Breast epithelium (tissue), 4 donors: ENCODE results near the gene RSPO3. TPM values are rescaled to one million over a fixed set of nuclear protein-coding genes. Genes with fewer than 3 reads are reported as not detected.

Experiments used
- DNase-seq, 2 donors: peaks; one replicate each; pipeline ENCODE4 v3.0.0-alpha.2; 2019; ENCODE audit warnings: low spot score in 2 of 2
- H3K27ac ChIP-seq, 2 donors: fragments of 200-600 bp; sonication (generic) in 1 of 2; one replicate each; pipeline ENCODE4 v1.5.1; 2016 to 2019; ENCODE audit warnings: mild to moderate bottlenecking in 1 of 2
- H3K27me3 ChIP-seq, 2 donors: fragments of 200-600 bp; sonication (generic) in 1 of 2; one replicate each; pipeline versions ENCODE4 v1.5.1 to v1.6.0; 2017 to 2019; ENCODE audit warnings: control low read depth in 1 of 2, mild to moderate bottlenecking in 1 of 2
- H3K36me3 ChIP-seq: fragments of 200-600 bp; one replicate; pipeline ENCODE4 v1.5.1; 2019
- H3K4me1 ChIP-seq, 2 donors: fragments of 200-600 bp; sonication (generic); one replicate each; pipeline ENCODE4 v1.5.1; 2016 to 2019; ENCODE audit warnings: control low read depth in 1 of 2
- H3K4me3 ChIP-seq, 3 donors: fragments of 200-600 bp; sonication (generic); 1 replicate in 2 of 3; 2 replicates in 1 of 3; pipeline ENCODE4 v1.5.1; 2016 to 2019; ENCODE audit warnings: mild to moderate bottlenecking in 3 of 3, moderate library complexity in 2 of 3
- H3K9me3 ChIP-seq, 2 donors: fragments of 200-600 bp; sonication (generic) in 1 of 2; one replicate each; pipeline ENCODE4 v1.5.1; 2016 to 2019; ENCODE audit warnings: control low read depth in 1 of 2
- POLR2A ChIP-seq: fragments of 450-650 bp; IDR thresholded peaks from one replicate; pipeline ENCODE4 v1.6.1; 2016; ENCODE audit warnings: antibody characterized with exemption, mild to moderate bottlenecking, moderate library complexity
- POLR2AphosphoS5 ChIP-seq, 3 donors: sonication (generic); formaldehyde crosslinking; IDR thresholded peaks; one replicate each; pipeline ENCODE4 v1.6.1; 2017; ENCODE audit warnings: antibody characterized with exemption in 3 of 3
- intact Hi-C: fragments of 100-400 bp; cut with DNase I; formaldehyde crosslinking; loops from one replicate; pipeline ENCODE4 v1.15.1; 2023; ENCODE audit warnings: low total_unique reads
- total RNA-seq, 3 donors: library from RNA; depleted of rRNA; stranded (reverse); fragments of >200 nt; gene quantifications; one replicate each; pipeline ENCODE4 v1.1.0, GENCODE V29; 2016
- TF ChIP-seq, protein P1 (sequence below), 3 donors: fragments of 450-650 bp; IDR thresholded peaks; one replicate each; pipeline ENCODE4 v1.5.1; 2016 to 2017; ENCODE audit warnings: antibody characterized with exemption in 3 of 3, mild to moderate bottlenecking in 3 of 3, moderate library complexity in 3 of 3

The RSPO3 gene
- total RNA-seq, 3 donors from 2014 or later, result 5.9 to 23.3 (median 16.2) TPM

DNA sequence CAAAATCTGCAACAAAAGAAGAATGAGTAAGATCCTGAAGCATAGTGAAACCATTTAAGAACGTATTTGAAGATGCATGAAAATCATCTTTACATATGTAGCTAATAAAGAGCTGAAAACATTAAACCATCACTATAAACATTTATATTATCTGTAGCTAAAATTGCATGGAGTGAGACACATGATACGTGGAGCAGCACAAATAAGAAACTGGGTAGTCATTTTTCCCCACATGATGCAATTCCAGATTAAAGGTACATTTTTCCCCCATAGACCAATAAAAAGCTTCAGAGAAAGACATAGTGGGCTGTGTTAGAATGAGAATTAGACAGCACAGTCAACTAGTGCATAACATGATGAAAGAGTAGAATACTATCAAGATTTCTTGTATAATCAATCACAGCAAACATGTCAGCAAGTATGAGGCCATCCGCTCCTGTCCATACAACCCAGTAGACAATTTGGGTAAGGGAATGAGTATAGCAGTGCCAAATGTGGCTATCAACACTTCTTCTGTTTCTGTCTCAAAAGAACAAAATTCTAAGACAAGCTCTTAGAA lies 67.0 kb downstream of the RSPO3 start:
- no peaks in the 10 kb centered on the region for H3K36me3 ChIP-seq
- intact Hi-C loops, result loop anchor here (10.0 kb wide), 1 partner anchor 791 kb away; no protein-coding TSS in a partner anchor
- no peak overlapping the region for H3K27ac ChIP-seq
- H3K4me3 ChIP-seq, result no peak overlapping the region
- no peaks in the 10 kb centered on the region for H3K9me3 ChIP-seq
- H3K27me3 ChIP-seq, result no peaks in the 10 kb centered on the region
- no peaks in the 10 kb centered on the region for H3K4me1 ChIP-seq
- DNase-seq, result no peak
- TF ChIP-seq POLR2A (no peak), POLR2AphosphoS5 (IDR thresholded peaks at IDR 0.05) (no peak)
- TF ChIP-seq, protein P1, sequence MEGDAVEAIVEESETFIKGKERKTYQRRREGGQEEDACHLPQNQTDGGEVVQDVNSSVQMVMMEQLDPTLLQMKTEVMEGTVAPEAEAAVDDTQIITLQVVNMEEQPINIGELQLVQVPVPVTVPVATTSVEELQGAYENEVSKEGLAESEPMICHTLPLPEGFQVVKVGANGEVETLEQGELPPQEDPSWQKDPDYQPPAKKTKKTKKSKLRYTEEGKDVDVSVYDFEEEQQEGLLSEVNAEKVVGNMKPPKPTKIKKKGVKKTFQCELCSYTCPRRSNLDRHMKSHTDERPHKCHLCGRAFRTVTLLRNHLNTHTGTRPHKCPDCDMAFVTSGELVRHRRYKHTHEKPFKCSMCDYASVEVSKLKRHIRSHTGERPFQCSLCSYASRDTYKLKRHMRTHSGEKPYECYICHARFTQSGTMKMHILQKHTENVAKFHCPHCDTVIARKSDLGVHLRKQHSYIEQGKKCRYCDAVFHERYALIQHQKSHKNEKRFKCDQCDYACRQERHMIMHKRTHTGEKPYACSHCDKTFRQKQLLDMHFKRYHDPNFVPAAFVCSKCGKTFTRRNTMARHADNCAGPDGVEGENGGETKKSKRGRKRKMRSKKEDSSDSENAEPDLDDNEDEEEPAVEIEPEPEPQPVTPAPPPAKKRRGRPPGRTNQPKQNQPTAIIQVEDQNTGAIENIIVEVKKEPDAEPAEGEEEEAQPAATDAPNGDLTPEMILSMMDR (IDR thresholded peaks at IDR 0.05), result no peak

DNA sequence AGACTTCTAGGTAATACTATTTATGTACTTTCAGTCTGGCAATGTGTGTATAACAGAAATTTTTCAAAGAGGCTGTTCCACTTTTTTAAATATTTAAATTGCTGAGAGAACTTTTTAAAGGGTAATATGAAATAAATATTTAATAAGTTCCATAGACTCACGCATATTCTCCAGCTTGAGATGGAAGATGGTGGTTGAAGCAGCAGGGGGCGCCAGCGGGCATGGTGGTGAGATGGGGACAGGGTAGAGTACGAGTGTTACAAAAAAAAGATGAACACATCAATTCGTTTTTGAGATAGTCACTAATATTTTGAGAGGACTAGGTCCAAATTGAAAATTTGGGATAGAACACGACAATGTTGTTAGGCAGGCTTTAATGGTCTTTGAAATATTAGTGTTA lies 68.4 kb downstream of the RSPO3 start:
- Histone ChIP-seq H3K27ac (no peak overlapping the region), H3K36me3 (no peaks in the 10 kb centered on the region), H3K4me1 (no peaks in the 10 kb centered on the region), H3K4me3 (no peak overlapping the region), H3K27me3 (no peaks in the 10 kb centered on the region), H3K9me3 (no peaks in the 10 kb centered on the region)
- TF ChIP-seq POLR2AphosphoS5 (IDR thresholded peaks at IDR 0.05), result no peak
- TF ChIP-seq, protein P1 (IDR thresholded peaks at IDR 0.05), result peak in 1 of 3 donors; percentile 20
- TF ChIP-seq POLR2A, result no peak
- DNase-seq, result no peak
- intact Hi-C loops, result loop anchor here (10.0 kb wide), 1 partner anchor 792 kb away; no protein-coding TSS in a partner anchor

DNA sequence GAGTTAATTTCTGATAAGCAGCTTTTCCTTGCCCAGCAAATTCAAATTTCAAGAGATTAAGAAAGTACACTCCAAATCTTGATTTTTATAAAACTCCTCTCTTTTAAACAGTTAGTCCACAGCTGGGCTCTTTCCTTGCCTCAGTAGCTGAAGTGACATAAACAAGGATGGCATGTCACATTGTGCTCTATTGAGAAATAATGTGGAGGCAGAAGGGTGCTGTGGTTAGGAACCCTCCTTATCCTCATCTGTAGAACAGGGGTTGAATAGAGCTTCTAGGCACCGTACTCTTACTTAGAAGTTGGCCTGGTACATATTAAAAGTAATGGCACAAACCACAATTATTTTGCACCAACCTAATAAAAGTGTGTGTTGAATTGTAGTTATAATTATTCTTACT lies 70.3 kb downstream of the RSPO3 start:
- Histone ChIP-seq H3K27me3 (no peaks in the 10 kb centered on the region), H3K4me3 (no peak overlapping the region), H3K27ac (no peak overlapping the region), H3K9me3 (no peaks in the 10 kb centered on the region), H3K4me1 (no peaks in the 10 kb centered on the region), H3K36me3 (no peaks in the 10 kb centered on the region)
- TF ChIP-seq POLR2AphosphoS5 (IDR thresholded peaks at IDR 0.05) (no peak), POLR2A (no peak)
- TF ChIP-seq, protein P1 (IDR thresholded peaks at IDR 0.05), result no peak
- intact Hi-C loops, result loop anchor here (10.0 kb wide), 1 partner anchor 794 kb away; no protein-coding TSS in a partner anchor
- no peak for DNase-seq

DNA sequence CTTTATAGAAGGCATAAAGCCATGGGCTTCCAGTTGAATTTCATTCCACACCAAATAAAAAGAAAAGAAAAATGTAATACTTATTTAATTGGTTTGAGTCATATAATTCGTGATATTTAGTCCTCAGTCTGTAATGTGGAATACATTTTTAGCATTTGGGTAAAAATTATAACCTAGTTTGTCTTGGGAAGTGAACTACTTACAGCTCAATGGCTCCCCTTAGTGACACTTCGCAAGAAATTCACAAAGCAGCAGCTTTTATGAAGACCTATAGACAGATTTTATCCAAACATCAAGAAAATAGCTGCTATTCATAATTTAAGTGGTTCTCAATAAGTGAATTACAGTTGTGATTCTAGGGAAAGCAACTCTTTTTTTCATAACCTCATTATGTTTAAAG lies 72.1 kb downstream of the RSPO3 start:
- Histone ChIP-seq H3K27me3 (no peaks in the 10 kb centered on the region), H3K4me3 (no peak overlapping the region), H3K4me1 (no peaks in the 10 kb centered on the region), H3K9me3 (no peaks in the 10 kb centered on the region), H3K27ac (no peak overlapping the region), H3K36me3 (no peaks in the 10 kb centered on the region)
- intact Hi-C loops, result no loop called here
- DNase-seq, result no peak
- TF ChIP-seq, protein P1 (IDR thresholded peaks at IDR 0.05), result peak in 1 of 3 donors; percentile 24
- no peak for TF ChIP-seq POLR2AphosphoS5 (IDR thresholded peaks at IDR 0.05)

DNA sequence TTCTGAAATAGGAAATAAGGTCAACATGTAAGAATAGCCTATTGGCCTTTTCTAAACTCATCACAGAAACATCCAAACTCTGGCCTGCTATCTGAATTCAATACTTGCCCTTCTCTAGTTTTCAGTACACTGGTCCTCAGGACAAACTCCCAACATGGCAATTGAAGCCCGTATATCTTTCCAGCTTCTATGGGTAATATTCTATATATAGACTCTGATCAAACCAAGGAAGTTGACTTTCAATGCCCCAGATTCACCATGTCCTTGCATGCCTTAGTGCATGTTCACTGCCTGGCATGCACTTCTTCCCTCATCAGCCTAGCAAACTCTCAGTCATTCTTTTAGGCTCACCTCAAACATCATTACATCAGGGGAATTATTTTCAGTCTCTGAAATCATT lies 73.2 kb downstream of the RSPO3 start:
- Histone ChIP-seq H3K9me3 (no peaks in the 10 kb centered on the region), H3K4me3 (no peak overlapping the region), H3K27ac (peak overlapping the region in 1 of 2 donors; percentile 61), H3K4me1 (no peaks in the 10 kb centered on the region), H3K27me3 (no peaks in the 10 kb centered on the region), H3K36me3 (no peaks in the 10 kb centered on the region)
- intact Hi-C loops, result no loop called here
- TF ChIP-seq, protein P1 (IDR thresholded peaks at IDR 0.05), result no peak
- TF ChIP-seq POLR2AphosphoS5 (IDR thresholded peaks at IDR 0.05) (no peak), POLR2A (no peak)
- DNase-seq, result no peak
